ENCODE measurements around the gene TWF2. TPM values are rescaled to one million over a fixed set of nuclear protein-coding genes. Genes with fewer than 3 reads are reported as not detected.

Gene TWF2
- total RNA-seq, 4 donors from 2014 or later: 50.4 to 129 (median 122) TPM

DNA sequence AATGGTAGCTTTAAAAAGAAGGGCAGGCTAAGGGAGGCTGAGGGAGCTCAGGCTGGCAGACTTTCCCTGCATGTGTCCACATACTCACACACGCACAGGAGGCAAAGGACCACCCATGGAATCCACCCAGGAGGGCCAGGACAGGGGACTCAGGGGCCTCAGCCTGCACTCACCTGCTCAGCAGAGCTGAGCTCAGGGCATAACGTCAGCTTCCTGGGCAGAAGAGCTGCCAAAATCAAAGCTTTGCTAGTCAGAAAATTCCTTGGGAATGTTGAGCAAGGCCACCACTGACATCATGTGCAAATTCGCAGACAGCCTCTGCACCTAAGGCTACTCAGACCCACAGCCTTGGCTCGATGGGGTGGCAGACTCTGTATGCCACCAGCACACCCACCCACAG lies 57.4 kb downstream of the TWF2 start:
- TF ChIP-seq, protein P1, sequence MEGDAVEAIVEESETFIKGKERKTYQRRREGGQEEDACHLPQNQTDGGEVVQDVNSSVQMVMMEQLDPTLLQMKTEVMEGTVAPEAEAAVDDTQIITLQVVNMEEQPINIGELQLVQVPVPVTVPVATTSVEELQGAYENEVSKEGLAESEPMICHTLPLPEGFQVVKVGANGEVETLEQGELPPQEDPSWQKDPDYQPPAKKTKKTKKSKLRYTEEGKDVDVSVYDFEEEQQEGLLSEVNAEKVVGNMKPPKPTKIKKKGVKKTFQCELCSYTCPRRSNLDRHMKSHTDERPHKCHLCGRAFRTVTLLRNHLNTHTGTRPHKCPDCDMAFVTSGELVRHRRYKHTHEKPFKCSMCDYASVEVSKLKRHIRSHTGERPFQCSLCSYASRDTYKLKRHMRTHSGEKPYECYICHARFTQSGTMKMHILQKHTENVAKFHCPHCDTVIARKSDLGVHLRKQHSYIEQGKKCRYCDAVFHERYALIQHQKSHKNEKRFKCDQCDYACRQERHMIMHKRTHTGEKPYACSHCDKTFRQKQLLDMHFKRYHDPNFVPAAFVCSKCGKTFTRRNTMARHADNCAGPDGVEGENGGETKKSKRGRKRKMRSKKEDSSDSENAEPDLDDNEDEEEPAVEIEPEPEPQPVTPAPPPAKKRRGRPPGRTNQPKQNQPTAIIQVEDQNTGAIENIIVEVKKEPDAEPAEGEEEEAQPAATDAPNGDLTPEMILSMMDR (IDR thresholded peaks at IDR 0.05; ENCODE audit: low read depth): no peak

Small RNA genes lying within 50 kb of the gene (small RNA-seq; reads per million reads assigned to genes)
- gene MIRLET7G: 551 reads per million, percentile 99 among the genes with 10 or more reads in this experiment

Other genes starting within 250 kb of the TWF2 start
- 1,000 to 10,000 TPM; 1,093 to 1,919 (median 1,775) TPM for gene RPL29, start 243.3 kb downstream of the TWF2 start, total RNA-seq
- 10 to 100 TPM in 2 of 4 donors, 1 to 10 TPM in 2; 5.9 to 15.6 (median 9.7) TPM for gene DUSP7, start 182.6 kb downstream of the TWF2 start, total RNA-seq
- gene POC1A, start 84.7 kb downstream of the TWF2 start, total RNA-seq: 1 to 10 TPM in 2 of 4 donors, under 1 TPM in 2; 0.38 to 2.4 (median 1.2) TPM
- gene ALAS1, start 41.0 kb downstream of the TWF2 start, total RNA-seq: 10 to 100 TPM; 25.8 to 44.3 (median 39.0) TPM
- gene TLR9, start 13.5 kb downstream of the TWF2 start, total RNA-seq: not detected
- 10 to 100 TPM; 13.0 to 44.7 (median 35.3) TPM for gene PPM1M, start 6.6 kb upstream of the TWF2 start, total RNA-seq
- 10 to 100 TPM; 48.3 to 56.5 (median 51.6) TPM for gene WDR82, start 39.5 kb upstream of the TWF2 start, total RNA-seq
- 10 to 100 TPM in 3 of 4 donors, 1 to 10 TPM in 1; 7.2 to 72.0 (median 38.9) TPM for gene GLYCTK, start 48.7 kb upstream of the TWF2 start, total RNA-seq
- 10 to 100 TPM in 3 of 4 donors, 1 to 10 TPM in 1; 9.5 to 30.3 (median 14.6) TPM for gene DNAH1, start 77.2 kb upstream of the TWF2 start, total RNA-seq
- gene BAP1, start 170.8 kb upstream of the TWF2 start, total RNA-seq: 10 to 100 TPM; 46.1 to 61.4 (median 55.0) TPM
- 10 to 100 TPM in 3 of 4 donors, 1 to 10 TPM in 1; 9.5 to 17.3 (median 13.0) TPM for gene PHF7, start 171.5 kb upstream of the TWF2 start, total RNA-seq
- gene SEMA3G, start 205.9 kb upstream of the TWF2 start, total RNA-seq: 100 to 1,000 TPM in 3 of 4 donors, 10 to 100 TPM in 1; 97.3 to 373 (median 164) TPM
- 1 to 10 TPM in 2 of 4 donors, not detected in 2; 1.7 to 3.7 TPM for gene TNNC1, start 214.9 kb upstream of the TWF2 start, total RNA-seq
- 100 to 1,000 TPM in 1 of 4 donors, 10 to 100 TPM in 3; 52.7 to 105 (median 71.5) TPM for gene NISCH, start 216.4 kb upstream of the TWF2 start, total RNA-seq